ENCODE measurements around the gene CAPN10. TPM values are rescaled to one million over a fixed set of nuclear protein-coding genes. Genes with fewer than 3 reads are reported as not detected.
A peak's percentile ranks its signal among the peaks of the same experiment; 100 is the strongest.

The CAPN10 gene
- polyA plus RNA-seq, 3 donors, result 7.3 to 57.0 (median 7.4) TPM

DNA sequence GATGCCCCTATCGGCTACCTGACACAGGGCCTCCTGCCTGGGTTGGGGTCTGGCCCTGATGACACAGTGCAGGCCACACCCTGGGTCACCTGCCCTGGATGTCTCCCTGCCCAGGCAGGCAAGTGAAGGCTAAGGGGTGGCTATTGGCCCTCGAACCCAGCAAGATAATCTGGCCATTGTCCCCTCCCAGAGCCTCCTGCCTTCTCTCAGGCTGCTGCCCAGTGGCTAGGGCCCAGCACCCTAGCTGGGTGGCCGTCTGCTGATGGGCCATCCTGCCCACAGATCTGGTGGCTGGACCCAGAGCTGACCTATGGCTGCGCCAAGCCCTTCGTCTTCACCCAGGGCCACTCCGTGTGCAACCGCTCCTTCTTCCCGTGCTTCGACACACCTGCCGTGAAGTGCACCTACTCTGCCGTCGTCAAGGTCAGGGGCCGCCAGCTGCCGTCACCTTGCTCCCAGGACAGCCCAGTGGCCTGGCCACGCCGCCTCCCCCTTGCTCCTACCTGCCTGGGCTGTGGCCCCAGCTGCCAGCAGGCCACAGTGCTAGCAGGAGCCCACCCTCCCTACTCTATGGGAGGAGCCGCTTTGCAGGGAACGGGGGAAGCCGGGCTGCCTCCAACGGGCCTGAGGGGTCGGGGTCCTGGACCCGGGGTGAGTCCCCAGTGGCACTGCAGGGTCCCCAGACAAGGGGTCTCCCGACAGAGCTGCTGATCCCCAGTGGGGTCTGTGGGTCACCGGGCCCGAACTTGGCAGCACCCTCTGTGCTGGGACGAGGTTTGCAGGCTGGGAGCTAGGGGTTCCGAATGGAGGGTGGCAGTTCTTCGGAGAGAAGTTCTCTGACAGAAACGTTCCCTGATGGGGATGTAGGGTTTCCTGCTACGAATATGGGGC lies 14.1 kb upstream of the CAPN10 start:
- intact Hi-C loops (cut with micrococcal nuclease), result no loop called here
- H3K27me3 ChIP-seq (ENCODE audit: control insufficient read depth in 2 of 2, insufficient read depth in 2 of 2, low read length in 2 of 2), result no peaks in the 10 kb centered on the region
- H3K9me3 ChIP-seq (replicated peaks in 1 of 2; ENCODE audit: control insufficient read depth in 1 of 2, insufficient read depth in 1 of 2, low read length in 2 of 2), result no peaks in the 10 kb centered on the region
- no peak overlapping the region for H2AFZ ChIP-seq (ENCODE audit: insufficient read depth, low read depth, low read length, poor library complexity, severe bottlenecking)
- H3K27me3 Mint-ChIP-seq (ENCODE audit: low read depth in 3 of 3), result peaks cover 0 to 3% (median 0%) of the 10 kb centered on the region in 3 donors
- no peak overlapping the region for H3K9ac ChIP-seq (ENCODE audit: insufficient read depth, low read length, poor library complexity, severe bottlenecking)
- no peak overlapping the region for H3K4me2 ChIP-seq (replicated peaks; ENCODE audit: extremely low read depth, low read length, poor library complexity, severe bottlenecking)
- 96% methylated on average over 27 of the region's 30 CpGs for WGBS (ENCODE audit: insufficient coverage)
- peaks cover 85% of the 10 kb centered on the region for H4K20me1 ChIP-seq (ENCODE audit: insufficient read depth, low read length)
- H3K4me1 ChIP-seq (ENCODE audit: control insufficient read depth in 1 of 2, insufficient read depth in 2 of 2, low read length in 2 of 2), result peaks cover 27 to 37% of the 10 kb centered on the region in 2 donors
- H3K36me3 Mint-ChIP-seq, result peaks cover 33 to 63% of the 10 kb centered on the region in 2 donors
- no peak for DNase-seq
- peaks cover 33% of the 10 kb centered on the region for H3K4me1 Mint-ChIP-seq
- no peak overlapping the region for H3K4me3 Mint-ChIP-seq
- peak overlapping the region in 1 of 7 donors; percentile 30 for H3K27ac Mint-ChIP-seq
- peaks cover 66% of the 10 kb centered on the region for H3K79me2 ChIP-seq (ENCODE audit: insufficient read depth, low read length)
- H3K9me3 Mint-ChIP-seq, result no peaks in the 10 kb centered on the region
- TF ChIP-seq, protein P1, sequence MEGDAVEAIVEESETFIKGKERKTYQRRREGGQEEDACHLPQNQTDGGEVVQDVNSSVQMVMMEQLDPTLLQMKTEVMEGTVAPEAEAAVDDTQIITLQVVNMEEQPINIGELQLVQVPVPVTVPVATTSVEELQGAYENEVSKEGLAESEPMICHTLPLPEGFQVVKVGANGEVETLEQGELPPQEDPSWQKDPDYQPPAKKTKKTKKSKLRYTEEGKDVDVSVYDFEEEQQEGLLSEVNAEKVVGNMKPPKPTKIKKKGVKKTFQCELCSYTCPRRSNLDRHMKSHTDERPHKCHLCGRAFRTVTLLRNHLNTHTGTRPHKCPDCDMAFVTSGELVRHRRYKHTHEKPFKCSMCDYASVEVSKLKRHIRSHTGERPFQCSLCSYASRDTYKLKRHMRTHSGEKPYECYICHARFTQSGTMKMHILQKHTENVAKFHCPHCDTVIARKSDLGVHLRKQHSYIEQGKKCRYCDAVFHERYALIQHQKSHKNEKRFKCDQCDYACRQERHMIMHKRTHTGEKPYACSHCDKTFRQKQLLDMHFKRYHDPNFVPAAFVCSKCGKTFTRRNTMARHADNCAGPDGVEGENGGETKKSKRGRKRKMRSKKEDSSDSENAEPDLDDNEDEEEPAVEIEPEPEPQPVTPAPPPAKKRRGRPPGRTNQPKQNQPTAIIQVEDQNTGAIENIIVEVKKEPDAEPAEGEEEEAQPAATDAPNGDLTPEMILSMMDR (IDR thresholded peaks at IDR 0.05), result no peak
- H3K4me3 ChIP-seq (replicated peaks in 1 of 3; ENCODE audit: low read depth in 2 of 3, low read length in 3 of 3), result no peak overlapping the region
- H3K27ac ChIP-seq (ENCODE audit: low read depth in 1 of 2, low read length in 2 of 2), result no peak overlapping the region
- H3K36me3 ChIP-seq (replicated peaks in 1 of 2; ENCODE audit: control insufficient read depth in 1 of 2, insufficient read depth in 2 of 2, low read length in 2 of 2), result peaks cover 53 to 63% of the 10 kb centered on the region in 2 donors

DNA sequence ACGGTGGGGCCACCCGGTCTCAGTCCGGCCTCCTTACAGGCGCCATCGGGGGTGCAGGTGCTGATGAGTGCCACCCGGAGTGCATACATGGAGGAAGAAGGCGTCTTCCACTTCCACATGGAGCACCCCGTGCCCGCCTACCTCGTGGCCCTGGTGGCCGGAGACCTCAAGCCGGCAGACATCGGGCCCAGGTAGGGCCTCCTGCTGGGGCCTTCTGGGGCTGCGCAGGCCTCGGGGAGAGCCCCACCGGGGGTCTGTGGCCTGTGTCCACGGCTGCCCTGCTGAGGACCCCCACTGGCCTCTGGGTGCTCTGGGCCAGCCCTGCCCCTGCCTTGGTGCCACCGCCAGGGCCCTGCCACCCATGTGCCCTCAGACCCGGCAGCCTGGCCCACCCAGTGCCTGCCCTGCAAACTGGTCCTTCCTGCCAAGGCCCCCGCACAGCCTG lies 13.4 kb upstream of the CAPN10 start:
- TF ChIP-seq, protein P1 (IDR thresholded peaks at IDR 0.05), result no peak
- Histone ChIP-seq H3K79me2 (ENCODE audit: insufficient read depth, low read length) (peaks cover 73% of the 10 kb centered on the region), H3K9me3 (replicated peaks in 1 of 2; ENCODE audit: control insufficient read depth in 1 of 2, insufficient read depth in 1 of 2, low read length in 2 of 2) (no peaks in the 10 kb centered on the region), H2AFZ (ENCODE audit: insufficient read depth, low read depth, low read length, poor library complexity, severe bottlenecking) (no peak overlapping the region), H4K20me1 (ENCODE audit: insufficient read depth, low read length) (peaks cover 92% of the 10 kb centered on the region), H3K9ac (ENCODE audit: insufficient read depth, low read length, poor library complexity, severe bottlenecking) (no peak overlapping the region), H3K36me3 (replicated peaks in 1 of 2; ENCODE audit: control insufficient read depth in 1 of 2, insufficient read depth in 2 of 2, low read length in 2 of 2) (peaks cover 60 to 70% of the 10 kb centered on the region in 2 donors), H3K4me2 (replicated peaks; ENCODE audit: extremely low read depth, low read length, poor library complexity, severe bottlenecking) (no peak overlapping the region), H3K27me3 (ENCODE audit: control insufficient read depth in 2 of 2, insufficient read depth in 2 of 2, low read length in 2 of 2) (no peaks in the 10 kb centered on the region), H3K4me1 (ENCODE audit: control insufficient read depth in 1 of 2, insufficient read depth in 2 of 2, low read length in 2 of 2) (peaks cover 27 to 37% of the 10 kb centered on the region in 2 donors), H3K27ac (ENCODE audit: low read depth in 1 of 2, low read length in 2 of 2) (no peak overlapping the region), H3K4me3 (replicated peaks in 1 of 3; ENCODE audit: low read depth in 2 of 3, low read length in 3 of 3) (no peak overlapping the region)
- H3K36me3 Mint-ChIP-seq, result peaks cover 40 to 70% of the 10 kb centered on the region in 2 donors
- 98% methylated on average over 18 of the region's 20 CpGs for WGBS (ENCODE audit: insufficient coverage)
- H3K4me1 Mint-ChIP-seq, result peaks cover 29% of the 10 kb centered on the region
- no peak for DNase-seq
- no peaks in the 10 kb centered on the region for H3K9me3 Mint-ChIP-seq
- intact Hi-C loops (cut with micrococcal nuclease), result no loop called here
- H3K4me3 Mint-ChIP-seq, result no peak overlapping the region
- peaks cover 0 to 3% (median 0%) of the 10 kb centered on the region in 3 donors for H3K27me3 Mint-ChIP-seq (ENCODE audit: low read depth in 3 of 3)
- H3K27ac Mint-ChIP-seq, result no peak overlapping the region
